Body of pancreas (tissue), 4 donors: ENCODE measurements around the gene SNX32. TPM values are rescaled to one million over a fixed set of nuclear protein-coding genes. Genes with fewer than 3 reads are reported as not detected.

Source experiments
- ATAC-seq: fragments of 150-250 bp; one replicate; pipeline ENCODE4 v1.9.1; 2016
- DNase-seq, 4 donors: peaks; one replicate each; pipeline ENCODE4 v3.0.0-alpha.2; 2019
- H3K27ac ChIP-seq, 4 donors: fragments of 200-600 bp; sonication (generic); 1 replicate in 3 of 4; 2 replicates in 1 of 4; pipeline versions ENCODE4 v1.5.1 to v1.6.1; 2016 to 2019; ENCODE audit warnings: mild to moderate bottlenecking in 1 of 4, mixed read lengths in 1 of 4, moderate library complexity in 1 of 4
- H3K27me3 ChIP-seq, 2 donors: fragments of 200-600 bp; sonication (generic); one replicate each; pipeline ENCODE4 v1.6.0; 2016; ENCODE audit warnings: mild to moderate bottlenecking in 1 of 2
- H3K36me3 ChIP-seq, 2 donors: fragments of 200-600 bp; sonication (generic); replicated peaks in 1 of 2; 2 replicates each; pipeline ENCODE4 v1.5.1; 2016; ENCODE audit warnings: low read depth in 2 of 2; ENCODE audit not compliant: insufficient read depth in 1 of 2
- H3K4me1 ChIP-seq: fragments of 200-600 bp; sonication (generic); one replicate; pipeline ENCODE4 v1.6.0; 2016
- H3K4me3 ChIP-seq, 2 donors: fragments of 200-600 bp; sonication (generic); 1 replicate in 1 of 2; 2 replicates in 1 of 2; pipeline ENCODE4 v1.5.1; 2016 to 2019
- H3K9me3 ChIP-seq, 3 donors: fragments of 200-600 bp; sonication (generic); 1 replicate in 2 of 3; 2 replicates in 1 of 3; pipeline ENCODE4 v1.5.1; 2016
- CTCF ChIP-seq, 7 experiments: fragments of 450-650 bp in 4 of 7; fragments of 200-600 bp in 3 of 7; sonication (generic) in 3 of 7; IDR thresholded peaks; one replicate each; pipeline ENCODE4 v1.5.1; 2016 to 2019; ENCODE audit warnings: antibody characterized with exemption in 7 of 7
- POLR2A ChIP-seq, 3 donors: fragments of 450-650 bp; IDR thresholded peaks; one replicate each; pipeline ENCODE4 v1.6.1; 2016; ENCODE audit warnings: antibody characterized with exemption in 3 of 3, mild to moderate bottlenecking in 2 of 3
- WGBS, 2 donors: methylation state at CpG; one replicate each; pipeline ENCODE4 v1.1.5; 2017; 5-methylcytosine and 5-hydroxymethylcytosine counted together
- intact Hi-C: fragments of 100-400 bp; cut with DNase I; formaldehyde crosslinking; loops from one replicate; pipeline ENCODE4 v1.15.1; 2023
- total RNA-seq, 2 donors: library from RNA; depleted of rRNA; stranded (reverse); fragments of >200 nt; gene quantifications; one replicate each; pipeline ENCODE4 v1.1.0, GENCODE V29; 2016

The SNX32 gene
- total RNA-seq, 2 donors from 2014 or later = 0.26 TPM; not detected in 1

DNA sequence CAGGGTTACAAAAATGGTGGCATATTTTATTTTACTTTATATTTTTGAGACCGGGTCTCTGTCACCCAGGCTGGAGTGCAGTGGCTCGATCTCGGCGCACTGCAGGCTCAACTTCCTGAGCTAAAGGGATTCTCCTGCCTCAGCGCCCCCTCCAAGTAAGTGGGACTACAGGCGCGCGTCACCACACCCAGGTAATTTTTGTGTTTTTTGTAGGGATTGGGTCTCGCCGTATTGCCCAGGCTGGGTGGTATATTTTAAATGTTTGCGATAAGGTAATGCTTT is 67.1 kb downstream of the SNX32 start:
- H3K27ac ChIP-seq = peak overlapping the region in 2 of 4 donors; percentile 48 to 66
- intact Hi-C loops = no loop called here
- H3K4me3 ChIP-seq = no peak overlapping the region

GRCh38 chr11:65903068-65903481 is 69.3 kb downstream of the SNX32 start:
- DNase-seq (no peak), ATAC-seq (no peak)
- intact Hi-C loops = no loop called here
- Histone ChIP-seq H3K4me3 (no peak overlapping the region), H3K9me3 (no peaks in the 10 kb centered on the region), H3K27me3 (peaks cover 0 to 11% of the 10 kb centered on the region in 2 donors), H3K4me1 (peaks cover 14% of the 10 kb centered on the region), H3K36me3 (no peaks in the 10 kb centered on the region), H3K27ac (no peak overlapping the region)
- TF ChIP-seq POLR2A (IDR thresholded peaks at IDR 0.05) (peak in 1 of 3 donors; percentile 17), CTCF (IDR thresholded peaks at IDR 0.05) (no peak)
- 15 to 40% methylated on average over 4 to 5 of the region's 5 CpGs for WGBS, 2 donors

More for the DNA sequence above, 67.1 kb downstream of the SNX32 start:
- 74 to 86% methylated on average over 11 of the region's 11 CpGs for WGBS, 2 donors
- Histone ChIP-seq H3K9me3 (no peaks in the 10 kb centered on the region), H3K4me1 (peaks cover 14% of the 10 kb centered on the region), H3K36me3 (no peaks in the 10 kb centered on the region), H3K27me3 (peaks cover 0 to 11% of the 10 kb centered on the region in 2 donors)
- TF ChIP-seq CTCF (IDR thresholded peaks at IDR 0.05) (no peak), POLR2A (IDR thresholded peaks at IDR 0.05) (no peak)
- DNase-seq (no peak), ATAC-seq (no peak)

Other genes starting within 250 kb of the SNX32 start
- gene KCNK7, start 238.2 kb upstream of the SNX32 start, total RNA-seq = 1 to 10 TPM in 1 of 2 donors, under 1 TPM in 1; 0.66 to 1.0 TPM
- 10 to 100 TPM; 31.6 to 94.9 TPM for gene MAP3K11, start 219.7 kb upstream of the SNX32 start, total RNA-seq
- gene PCNX3, start 218.2 kb upstream of the SNX32 start, total RNA-seq = 10 to 100 TPM; 21.8 to 56.7 TPM
- 10 to 100 TPM; 23.6 to 29.3 TPM for gene SIPA1, start 195.9 kb upstream of the SNX32 start, total RNA-seq
- 10 to 100 TPM; 27.5 to 45.8 TPM for gene RELA, start 171.0 kb upstream of the SNX32 start, total RNA-seq
- 10 to 100 TPM; 38.9 to 45.5 TPM for gene KAT5, start 121.7 kb upstream of the SNX32 start, total RNA-seq
- gene RNASEH2C, start 113.2 kb upstream of the SNX32 start, total RNA-seq = 100 to 1,000 TPM in 1 of 2 donors, 10 to 100 TPM in 1; 45.4 to 112 TPM
- gene AP5B1, start 53.0 kb upstream of the SNX32 start, total RNA-seq = 10 to 100 TPM; 18.2 to 33.9 TPM
- gene OVOL1, start 46.9 kb upstream of the SNX32 start, total RNA-seq = 1 to 10 TPM in 1 of 2 donors, under 1 TPM in 1; 0.78 to 1.3 TPM
- gene CFL1, start 24.2 kb downstream of the SNX32 start, total RNA-seq = 100 to 1,000 TPM; 190 to 412 TPM
- gene MUS81, start 26.5 kb downstream of the SNX32 start, total RNA-seq = 10 to 100 TPM; 38.2 to 40.5 TPM
- gene EFEMP2, start 38.8 kb downstream of the SNX32 start, total RNA-seq = 10 to 100 TPM; 16.2 to 25.4 TPM
- gene CTSW, start 45.9 kb downstream of the SNX32 start, total RNA-seq = under 1 TPM; 0.33 to 0.78 TPM
- gene FIBP, start 54.5 kb downstream of the SNX32 start, total RNA-seq = 10 to 100 TPM; 40.2 to 49.5 TPM
- 10 to 100 TPM; 49.8 to 54.5 TPM for gene CCDC85B, start 56.7 kb downstream of the SNX32 start, total RNA-seq
- 10 to 100 TPM in 1 of 2 donors, under 1 TPM in 1; 0.52 to 17.8 TPM for gene FOSL1, start 66.4 kb downstream of the SNX32 start, total RNA-seq
- gene C11orf68, start 85.1 kb downstream of the SNX32 start, total RNA-seq = 10 to 100 TPM; 10.4 to 17.8 TPM
- gene DRAP1, start 85.5 kb downstream of the SNX32 start, total RNA-seq = 10 to 100 TPM; 29.6 to 91.6 TPM
- gene TSGA10IP, start 111.5 kb downstream of the SNX32 start, total RNA-seq = not detected
- gene SART1, start 127.8 kb downstream of the SNX32 start, total RNA-seq = 10 to 100 TPM; 27.5 to 60.6 TPM
- gene EIF1AD, start 168.2 kb downstream of the SNX32 start, total RNA-seq = 10 to 100 TPM in 1 of 2 donors, 1 to 10 TPM in 1; 7.8 to 28.0 TPM
- 10 to 100 TPM; 44.4 to 62.3 TPM for gene BANF1, start 168.5 kb downstream of the SNX32 start, total RNA-seq
- not detected for gene CST6, start 178.0 kb downstream of the SNX32 start, total RNA-seq
- gene CATSPER1, start 192.5 kb downstream of the SNX32 start, total RNA-seq = not detected
- gene GAL3ST3, start 215.2 kb downstream of the SNX32 start, total RNA-seq = 1 to 10 TPM in 1 of 2 donors, under 1 TPM in 1; 0.66 to 2.6 TPM
- 100 to 1,000 TPM; 112 to 255 TPM for gene SF3B2, start 218.4 kb downstream of the SNX32 start, total RNA-seq
- 10 to 100 TPM; 17.5 to 19.7 TPM for gene PACS1, start 236.3 kb downstream of the SNX32 start, total RNA-seq